Ramos (cell line): ENCODE results near the gene GSTA3.
"Not testable (repeated sequence)": the region's sequence is repeated elsewhere in the genome, so short reads cannot be mapped to it uniquely, and the experiment has no call there.

Experiments
- in situ Hi-C: fragments of 300-500 bp; cut with MboI; formaldehyde crosslinking; loops from one replicate; pipeline ENCODE4 v1.14.3; 2022; ENCODE audit warnings: low sequenced_read_pairs; ENCODE audit not compliant: unreplicated experiment

GSTA3 gene

GRCh38 chr6:52918027-52918686 lies 8.7 kb upstream of the GSTA3 start:
- in situ Hi-C loops = not testable (repeated sequence)

DNA sequence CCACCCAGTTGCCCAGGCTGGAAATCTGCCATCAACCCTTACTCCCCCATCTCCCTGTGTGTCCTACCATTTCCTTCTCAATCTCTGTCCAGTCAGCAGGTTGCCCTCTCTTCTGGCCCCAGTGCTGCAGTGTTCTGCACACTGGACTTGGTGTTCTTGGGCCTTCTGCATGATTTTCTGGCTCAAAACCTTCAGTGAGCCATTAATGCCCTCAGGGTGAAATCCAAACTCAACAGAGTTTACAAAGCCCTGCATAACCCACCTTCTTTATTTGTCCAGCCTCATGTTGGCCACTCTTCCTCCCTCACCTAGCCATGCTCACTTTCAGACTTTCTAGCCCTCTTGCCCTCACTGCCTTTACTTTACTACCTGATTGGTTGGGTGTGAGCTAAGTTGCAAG lies 5.0 kb upstream of the GSTA3 start:
- in situ Hi-C loops = no loop called here

DNA sequence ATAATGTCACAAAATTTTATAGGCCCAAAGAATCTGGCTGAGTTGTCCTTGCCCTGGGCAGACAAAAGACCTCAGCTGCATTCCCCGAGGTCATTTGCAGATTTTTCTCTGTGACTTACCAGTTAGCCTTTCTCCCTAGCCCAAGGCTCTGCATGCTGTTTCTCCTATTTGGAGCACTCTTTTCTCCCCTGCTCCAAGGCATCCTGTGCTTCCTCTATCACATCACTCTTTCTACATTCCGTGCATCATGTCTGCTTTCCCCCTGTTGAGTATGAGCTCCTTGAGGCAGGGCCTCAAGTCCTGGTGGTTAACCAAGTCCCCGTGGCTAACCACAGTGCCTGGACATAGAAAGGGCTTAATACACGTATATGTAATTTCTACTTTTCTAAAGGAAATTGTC lies 593 bp upstream of the GSTA3 start:
- in situ Hi-C loops = no loop called here

GRCh38 chr6:52909131-52909530 lies 367 bp downstream of the GSTA3 start:
- in situ Hi-C loops = no loop called here

- in situ Hi-C loops = no loop called here
Measured at GRCh38 chr6:52908526-52908925, 972 bp downstream of the GSTA3 start.

DNA sequence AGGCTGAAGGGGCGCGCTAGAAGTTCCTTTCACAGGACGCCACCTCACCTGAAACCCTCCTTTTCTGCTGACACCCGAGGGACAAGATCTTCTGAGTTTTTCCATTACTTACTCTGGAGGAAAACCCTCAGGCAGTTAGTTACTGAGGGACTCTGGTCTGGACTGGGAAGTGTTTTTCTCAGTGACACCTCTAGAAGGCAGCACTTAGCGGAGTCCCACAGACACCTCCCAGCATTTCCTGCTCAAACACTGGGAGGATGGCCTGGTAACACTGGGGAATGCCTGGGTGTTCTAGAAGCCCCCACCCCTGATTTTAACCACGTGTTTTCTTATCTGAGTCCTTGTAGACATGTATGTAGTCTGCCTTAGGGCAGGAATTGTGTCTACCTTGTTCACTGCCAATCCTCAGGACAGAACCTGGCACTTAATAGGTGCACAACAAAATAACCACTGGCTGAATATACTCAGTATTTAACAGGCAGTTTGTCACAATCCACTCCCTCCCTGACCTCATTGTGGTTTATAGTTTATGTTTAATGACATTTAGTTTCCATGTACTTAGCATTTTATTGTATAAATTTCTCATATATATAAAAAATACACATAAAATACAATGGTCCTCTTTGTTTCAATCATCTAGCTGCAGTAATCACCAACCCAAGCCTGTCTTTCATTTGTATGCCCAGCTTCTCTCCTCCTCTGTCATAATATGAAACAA lies 4.8 kb downstream of the GSTA3 start:
- in situ Hi-C loops = no loop called here

DNA sequence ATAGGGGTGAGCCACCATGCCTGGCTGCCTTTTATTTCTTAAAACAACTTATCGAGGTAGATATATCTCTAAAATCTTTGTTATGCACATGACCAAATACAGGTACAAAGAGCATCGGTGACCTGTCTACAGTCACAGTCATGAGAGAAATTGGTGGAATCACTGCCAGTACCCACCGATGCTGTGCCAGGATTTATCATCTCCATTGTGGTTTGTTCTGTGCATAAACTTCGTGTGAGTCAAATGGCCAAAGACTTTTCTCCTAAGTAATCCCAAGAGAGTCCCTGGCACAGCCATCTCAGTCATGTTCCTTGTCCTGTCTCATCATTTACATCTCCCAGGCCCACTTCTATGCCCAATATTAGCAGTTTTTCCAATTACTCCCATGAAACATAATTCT lies 9.0 kb downstream of the GSTA3 start:
- in situ Hi-C loops = no loop called here

GRCh38 chr6:52895790-52896189 lies 13.7 kb downstream of the GSTA3 start:
- in situ Hi-C loops = not testable (repeated sequence)

- in situ Hi-C loops = no loop called here
Measured at GRCh38 chr6:52894285-52894684, 15.2 kb downstream of the GSTA3 start.

DNA sequence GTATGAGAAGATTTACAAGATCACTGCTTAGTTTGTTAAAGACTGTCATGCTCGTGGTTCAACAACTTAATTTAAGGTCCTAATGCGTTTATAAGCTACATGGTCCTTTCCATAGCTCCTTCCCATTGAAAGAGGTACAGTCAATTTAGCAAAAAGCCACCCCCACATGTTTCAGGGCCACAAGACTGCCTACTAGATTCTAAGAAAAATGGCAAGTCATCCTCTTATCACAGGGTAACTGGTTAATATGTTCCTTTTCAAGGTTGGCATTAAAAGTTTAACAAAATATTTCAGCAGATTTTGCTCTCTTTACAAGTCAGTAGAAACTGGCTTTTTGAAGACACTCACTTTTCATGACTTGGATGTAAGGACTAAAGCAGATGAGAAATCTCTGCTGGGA lies 15.7 kb downstream of the GSTA3 start:
- in situ Hi-C loops = no loop called here

DNA sequence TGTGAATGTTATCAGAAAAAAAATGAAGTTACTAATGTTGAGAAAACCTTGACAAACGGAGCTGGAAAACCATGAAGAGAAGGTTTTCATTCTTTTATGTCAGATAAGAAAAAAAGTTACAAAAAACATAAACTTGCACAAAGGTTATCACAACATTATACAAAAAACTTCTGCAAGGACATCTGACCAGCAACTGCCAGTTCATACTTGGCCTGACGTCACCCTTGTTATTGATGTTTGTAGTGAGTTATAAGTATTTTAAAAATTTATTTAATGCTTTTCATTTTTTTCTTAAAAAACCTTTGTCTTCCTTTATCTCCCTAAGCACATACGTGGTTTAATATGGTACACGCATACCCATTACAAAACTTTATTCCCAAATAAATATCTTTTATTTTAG lies 16.3 kb downstream of the GSTA3 start:
- in situ Hi-C loops = no loop called here

GRCh38 chr6:52890018-52890417 lies 19.5 kb downstream of the GSTA3 start:
- in situ Hi-C loops = no loop called here

DNA sequence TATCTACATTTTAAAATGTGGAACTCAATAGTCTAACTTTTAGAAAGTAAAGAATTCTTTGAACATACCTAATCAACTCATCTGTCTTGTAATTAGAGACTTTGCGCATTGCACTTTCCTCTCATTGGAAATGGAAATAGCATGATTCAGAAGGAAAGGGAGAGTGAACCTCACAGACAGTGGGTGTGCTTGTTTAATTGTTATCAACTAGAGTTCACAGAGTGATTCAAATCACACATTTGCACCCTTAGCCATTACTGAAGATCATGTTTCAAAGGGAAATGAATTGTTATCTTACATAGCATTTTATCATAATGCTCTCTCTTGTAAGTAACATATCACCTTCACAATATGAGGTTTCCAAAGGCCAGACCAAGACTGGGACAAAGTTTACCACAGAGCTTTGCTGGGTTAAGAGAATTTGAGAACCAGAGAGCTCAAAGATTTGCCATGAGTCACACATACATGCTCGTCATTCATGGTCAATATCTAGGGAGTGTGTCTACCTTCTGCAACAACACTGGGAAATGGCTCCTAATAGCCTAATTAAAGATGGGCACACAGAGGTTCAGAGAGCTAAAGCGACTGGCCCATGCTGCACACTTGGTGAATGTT lies 21.5 kb downstream of the GSTA3 start:
- in situ Hi-C loops = no loop called here

- in situ Hi-C loops = no loop called here
Measured at GRCh38 chr6:52881996-52882841, 27.3 kb downstream of the GSTA3 start.

- in situ Hi-C loops = no loop called here
Measured at GRCh38 chr6:52881662-52881995, 27.9 kb downstream of the GSTA3 start.

DNA sequence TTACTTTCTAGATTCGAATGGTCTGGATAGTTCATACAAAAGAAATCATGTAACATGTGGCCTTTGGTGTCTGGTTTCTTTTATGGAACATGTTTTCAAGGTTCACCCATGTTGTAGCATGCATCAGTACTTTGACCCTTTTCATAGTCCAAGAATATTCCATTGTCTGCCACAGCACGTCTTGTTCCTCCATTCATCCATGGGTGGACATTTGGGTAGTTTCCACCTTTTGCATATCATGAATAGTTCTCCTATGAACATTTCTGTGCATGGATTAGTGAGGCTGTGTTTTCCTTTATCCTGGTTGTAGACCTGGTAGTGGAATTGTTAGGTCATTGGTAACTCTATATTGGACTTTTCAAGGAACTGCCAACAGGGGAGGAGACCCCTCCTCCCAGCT lies 31.7 kb downstream of the GSTA3 start:
- in situ Hi-C loops = no loop called here

- in situ Hi-C loops = no loop called here
Measured at GRCh38 chr6:52877168-52877567, 32.3 kb downstream of the GSTA3 start.

DNA sequence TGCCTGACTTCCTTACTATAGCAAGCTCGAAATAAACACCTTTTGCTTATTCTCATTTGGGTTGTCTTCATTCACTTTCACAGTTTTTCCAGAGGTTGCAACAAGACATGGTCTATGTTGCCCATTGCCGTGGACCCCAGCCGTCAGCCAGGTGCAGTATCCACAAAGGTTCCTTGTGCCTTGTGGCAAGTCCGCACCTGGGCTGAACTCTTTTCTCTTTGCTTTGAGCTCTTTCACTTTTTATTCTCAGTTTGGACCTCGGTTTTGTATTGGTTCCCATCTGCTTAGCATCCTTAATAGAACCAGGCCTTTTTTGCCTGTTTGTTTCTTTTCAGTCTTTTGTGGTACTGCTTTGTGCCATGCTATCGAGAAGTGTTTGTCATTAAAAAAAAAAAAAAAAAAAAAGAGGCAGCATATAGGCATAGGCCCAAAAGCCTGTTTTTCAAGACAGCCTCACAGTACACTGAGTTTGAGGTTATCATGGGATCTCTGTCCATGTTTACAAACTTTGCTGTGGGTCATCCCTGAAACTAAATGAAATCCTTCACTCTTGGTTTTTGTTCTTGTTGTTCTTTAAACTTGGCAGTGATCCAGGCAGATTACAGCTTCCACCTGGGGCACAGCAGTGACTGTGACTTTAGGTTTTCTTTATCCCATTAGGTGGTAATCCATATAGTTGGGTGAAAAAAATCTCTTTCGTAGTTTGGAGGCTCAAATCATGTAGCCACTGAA lies 33.3 kb downstream of the GSTA3 start:
- in situ Hi-C loops = no loop called here

DNA sequence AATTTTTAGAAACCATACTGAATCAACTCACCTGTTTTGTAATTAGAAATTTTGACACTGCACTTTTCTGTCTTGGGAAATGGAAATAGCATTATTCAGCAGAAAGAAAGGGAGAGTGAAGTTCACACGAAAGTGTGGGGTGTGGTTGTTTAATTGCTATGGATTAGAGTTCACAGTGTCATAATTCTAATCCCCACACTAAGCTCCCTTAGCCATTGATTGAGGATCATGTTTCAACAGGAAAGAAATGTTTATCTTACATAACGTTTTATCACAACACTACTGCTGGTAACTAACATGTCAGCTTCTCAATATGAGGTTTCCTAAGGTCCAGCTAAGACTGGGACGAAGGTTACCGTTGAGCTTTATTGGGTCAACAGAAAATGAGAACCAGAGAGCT lies 37.5 kb downstream of the GSTA3 start:
- in situ Hi-C loops = no loop called here

GRCh38 chr6:52871621-52872020 lies 37.9 kb downstream of the GSTA3 start:
- in situ Hi-C loops = no loop called here
